A549 treated with RU486 at 1 μM for 4 hours (cell line): ENCODE measurements around the gene LHX8. TPM values are rescaled to one million over a fixed set of nuclear protein-coding genes. Genes with fewer than 3 reads are reported as not detected.

ENCODE experiments used
- total RNA-seq: library from RNA; stranded (reverse); fragments of 200-300 nt; extraction: Qiagen RNA extraction; gene quantifications from 5 replicates; pipeline ENCODE4 v1.2.3, GENCODE V29; 2022; ENCODE audit warnings: low read depth

LHX8 gene
- total RNA-seq = 1.1 to 1.5 TPM (median 1.4 TPM) in 5 replicates

GRCh38 chr1:75133750-75134646 is at the start of gene LHX8:
TSS of gene LHX8 (plus strand) at chr1:75134388. CDS start at chr1:75136615, 2,227 bp downstream.

